NCI-H1092 (cell line): ENCODE measurements around the gene LYZL6.
"Not testable (repeated sequence)": the region's sequence is repeated elsewhere in the genome, so short reads cannot be mapped to it uniquely, and the experiment has no call there.

Experiments used
- DNase-seq: peaks from one replicate; lab custom pipeline; 2025; lab: John Stamatoyannopoulos, UW

The LYZL6 gene

DNA sequence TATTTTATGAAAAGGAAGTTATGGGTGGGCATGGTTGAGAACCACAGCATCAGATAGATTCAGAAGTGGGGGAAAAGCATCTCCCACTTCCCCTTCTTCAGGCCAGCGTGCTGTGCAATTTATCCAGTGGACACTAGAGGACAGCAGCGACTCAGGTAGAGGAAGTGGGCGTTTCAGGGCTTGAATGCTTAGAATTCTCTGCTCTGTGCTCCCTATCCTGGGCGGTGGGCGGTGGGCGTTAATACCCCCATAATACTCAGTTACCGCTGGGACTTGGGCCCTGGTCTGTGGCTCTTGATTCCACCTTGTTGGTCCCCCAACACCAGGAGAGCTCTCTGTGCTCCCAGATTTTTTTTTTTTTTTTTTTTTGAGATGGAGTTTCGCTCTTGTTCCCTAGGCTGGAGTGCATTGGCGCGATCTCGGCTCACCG lies 3.7 kb upstream of the LYZL6 start:
- peak; percentile 19 for DNase-seq

DNA sequence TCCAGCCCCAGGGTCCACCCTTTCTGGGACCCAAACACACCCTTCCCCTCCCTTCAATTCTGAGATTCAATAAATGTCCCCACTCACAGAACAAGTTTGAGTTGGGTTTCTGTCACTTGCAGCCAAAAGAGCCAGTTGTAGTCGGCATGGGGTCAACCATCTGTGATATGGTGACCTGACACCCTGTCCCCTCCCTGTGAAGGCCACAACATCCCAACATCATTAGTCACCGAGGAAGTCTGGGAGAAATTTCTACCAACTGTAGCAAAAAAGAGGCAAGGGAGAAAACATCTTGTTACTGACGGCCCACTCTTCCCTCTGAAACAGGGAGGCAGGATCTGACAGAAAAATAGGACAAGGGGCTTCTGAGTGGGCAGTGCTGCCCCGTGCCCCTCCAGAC lies 638 bp upstream of the LYZL6 start:
- DNase-seq = no peak

DNA sequence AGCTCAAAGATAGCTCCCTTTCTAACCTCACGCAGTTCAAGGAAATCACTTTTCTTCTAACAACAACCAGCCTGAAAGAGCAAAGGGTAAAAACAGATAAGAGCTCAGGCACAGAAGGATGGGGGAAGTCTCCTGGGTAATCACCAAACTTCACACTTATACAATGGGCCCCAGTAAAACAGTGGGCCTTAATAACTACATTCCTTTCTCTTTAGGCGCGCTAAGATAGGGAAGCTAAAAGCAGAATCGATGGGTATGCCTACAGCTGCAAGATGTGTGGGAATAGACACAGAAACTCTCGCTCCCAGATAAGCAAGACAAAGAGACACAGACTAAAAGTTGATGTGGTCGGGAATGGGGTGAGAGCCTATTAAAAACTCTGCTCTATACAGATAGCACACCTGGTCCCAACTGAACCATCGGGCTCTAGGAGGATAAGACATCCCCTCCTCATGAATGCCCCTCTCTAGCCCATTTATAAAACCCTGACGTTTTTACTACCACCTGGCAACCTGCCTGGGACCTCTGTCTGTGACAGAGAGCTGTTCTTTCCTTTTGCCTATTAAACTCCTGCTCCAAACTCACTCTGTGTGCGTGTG lies 826 bp downstream of the LYZL6 start:
- DNase-seq = no peak

DNA sequence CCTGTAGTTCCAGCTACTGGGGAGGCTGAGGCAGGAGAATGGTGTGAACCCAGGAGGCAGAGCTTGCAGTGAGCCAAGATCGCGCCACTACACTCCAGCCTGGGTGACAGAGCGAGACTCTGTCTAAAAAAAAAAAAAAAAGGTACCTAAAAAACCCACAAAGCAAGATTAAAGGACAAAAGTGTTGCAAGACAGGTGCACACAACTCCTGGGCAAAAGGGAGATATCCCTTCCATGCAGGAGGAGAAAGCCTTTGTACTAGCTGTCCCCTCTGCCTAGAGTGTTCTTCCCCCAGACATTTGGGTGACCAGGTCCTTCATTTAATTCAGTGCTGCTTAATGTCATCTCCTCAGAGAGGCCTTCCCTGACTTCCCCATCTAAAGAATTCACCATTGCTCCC lies 5.0 kb downstream of the LYZL6 start:
- not testable (repeated sequence) for DNase-seq

DNA sequence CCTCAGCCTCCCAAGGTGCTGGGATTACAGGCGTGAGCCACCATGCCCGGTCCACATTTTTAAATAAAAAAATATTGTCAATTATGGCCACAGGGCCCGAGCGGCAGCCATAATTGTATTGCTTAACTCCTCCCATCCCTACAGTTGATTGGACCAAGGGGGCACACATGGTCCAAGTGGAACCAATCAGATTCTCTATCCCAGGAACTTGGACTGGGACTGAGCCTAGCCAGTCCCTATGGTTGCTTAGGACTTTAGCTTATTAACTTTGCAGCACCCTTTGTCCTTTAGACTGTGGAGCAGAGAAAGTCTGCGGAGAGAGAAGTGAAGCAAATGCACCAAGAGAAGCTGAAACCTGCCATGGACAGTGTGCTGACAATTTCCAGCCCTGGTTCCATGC lies 7.5 kb downstream of the LYZL6 start:
- no peak for DNase-seq

DNA sequence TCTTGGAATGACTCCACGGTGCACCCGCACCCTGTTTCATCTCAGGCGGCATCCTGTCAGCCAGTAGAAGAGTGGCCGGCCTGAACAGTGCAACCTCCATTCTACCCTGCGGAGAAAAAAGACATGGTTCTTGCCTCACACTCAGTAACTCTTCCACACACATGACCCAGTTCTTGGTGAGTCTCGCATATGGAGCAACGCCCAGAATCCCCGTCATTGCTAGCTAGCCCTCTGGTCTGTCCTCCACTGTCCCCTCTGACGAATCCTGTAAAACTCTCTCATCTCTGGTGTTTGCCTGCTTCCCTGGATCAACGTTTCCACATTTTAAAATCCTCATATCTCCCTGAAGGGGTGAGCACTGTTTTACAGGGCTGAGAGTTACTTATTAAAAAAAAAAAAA lies 8.8 kb downstream of the LYZL6 start:
- DNase-seq = no peak

DNA sequence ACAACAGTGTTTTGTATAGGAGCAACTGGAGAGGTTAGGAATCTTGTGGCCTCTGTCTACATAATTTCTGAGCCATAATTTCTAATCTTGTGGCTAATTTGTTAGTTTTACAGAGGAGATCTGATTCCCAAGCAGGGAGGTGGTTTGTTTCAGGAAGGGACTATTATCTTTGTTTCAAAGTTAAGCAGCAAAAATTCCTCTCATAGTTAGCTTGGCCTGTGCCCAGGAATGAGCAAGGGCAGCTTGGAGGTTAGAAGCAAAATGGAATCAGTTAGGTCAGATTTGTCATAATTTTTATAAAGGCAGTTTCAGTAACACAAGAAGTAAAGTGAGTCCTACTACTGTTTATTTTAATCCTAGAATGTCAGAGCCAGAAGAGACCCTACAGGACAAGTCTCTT lies 10.9 kb downstream of the LYZL6 start:
- DNase-seq = no peak

DNA sequence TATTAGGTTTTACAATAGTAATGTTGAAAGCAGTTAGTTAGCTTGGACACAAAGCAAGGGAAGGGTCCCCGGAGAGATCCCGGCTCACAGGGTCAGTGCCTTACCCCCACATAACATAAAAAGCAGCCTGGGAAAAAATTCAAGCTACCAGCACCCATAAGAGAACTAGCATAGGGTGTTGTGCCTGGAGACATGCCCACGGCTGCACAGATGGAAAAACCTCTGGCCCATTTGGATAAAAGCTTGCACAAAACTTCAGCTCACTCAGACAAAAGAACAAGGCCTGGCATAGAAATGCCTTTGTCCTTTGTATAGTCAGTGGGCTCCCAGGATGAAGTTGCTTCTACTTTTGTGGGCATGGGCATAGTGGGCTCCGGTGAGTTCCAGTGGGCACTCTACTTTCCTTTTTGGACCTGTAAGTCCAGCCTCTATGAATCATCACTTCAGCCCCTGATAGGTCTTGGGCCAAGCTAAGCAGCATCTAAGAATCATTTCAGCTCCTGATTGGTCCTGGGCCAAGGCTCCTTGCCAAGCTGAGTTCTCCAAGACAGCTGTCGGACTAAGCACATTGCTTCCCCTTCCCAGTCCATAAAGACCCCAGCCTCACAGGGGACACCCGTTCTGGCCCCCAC lies 11.6 kb downstream of the LYZL6 start:
- DNase-seq = no peak

DNA sequence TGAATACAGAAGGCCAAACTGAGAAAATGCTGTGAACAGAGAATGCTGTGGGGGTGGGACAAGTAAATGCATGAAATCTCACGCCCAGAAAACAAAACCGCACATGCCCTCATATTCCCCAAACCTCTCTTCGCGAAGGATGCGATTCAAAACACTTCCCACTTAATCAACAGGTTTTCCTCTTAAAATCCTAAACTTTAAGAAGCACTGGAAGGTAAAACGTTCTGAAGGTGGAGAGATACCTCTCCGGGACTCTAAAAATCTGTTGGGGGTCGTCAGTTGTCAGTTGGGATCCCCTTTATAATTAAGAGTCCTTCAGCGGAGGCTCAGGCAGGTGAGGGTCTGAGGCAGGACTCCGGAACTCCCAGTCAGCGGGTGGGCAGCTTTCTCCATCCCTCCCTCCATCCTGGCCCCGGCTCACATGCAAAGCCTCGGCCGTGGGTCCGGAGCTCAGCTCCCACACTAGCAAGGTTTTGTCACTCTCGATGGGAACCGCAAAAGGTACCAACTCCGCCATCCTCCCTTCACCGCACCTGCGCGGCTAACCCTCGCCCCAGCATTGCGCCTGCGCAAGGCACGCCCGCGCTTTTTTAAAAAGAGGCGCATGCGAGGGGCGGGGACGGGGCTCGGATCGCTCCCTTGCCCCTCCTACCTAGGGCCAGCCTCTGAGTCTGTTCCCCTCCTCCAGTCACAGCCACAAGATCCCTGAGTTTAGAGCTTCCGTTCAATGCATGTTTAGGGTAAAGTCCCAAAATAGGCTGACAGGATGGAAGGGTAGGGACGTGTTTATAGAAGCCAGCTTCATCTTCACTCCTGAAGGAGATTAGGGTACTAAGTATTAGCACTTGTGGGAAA lies 13.1 kb downstream of the LYZL6 start, which contains the start of gene RDM1:
Gene RDM1 (minus strand): TSS at position 563 of the 855 bp plus-strand sequence. CDS start 46 bp downstream, at position 517.
- DNase-seq = peak; percentile 82

DNA sequence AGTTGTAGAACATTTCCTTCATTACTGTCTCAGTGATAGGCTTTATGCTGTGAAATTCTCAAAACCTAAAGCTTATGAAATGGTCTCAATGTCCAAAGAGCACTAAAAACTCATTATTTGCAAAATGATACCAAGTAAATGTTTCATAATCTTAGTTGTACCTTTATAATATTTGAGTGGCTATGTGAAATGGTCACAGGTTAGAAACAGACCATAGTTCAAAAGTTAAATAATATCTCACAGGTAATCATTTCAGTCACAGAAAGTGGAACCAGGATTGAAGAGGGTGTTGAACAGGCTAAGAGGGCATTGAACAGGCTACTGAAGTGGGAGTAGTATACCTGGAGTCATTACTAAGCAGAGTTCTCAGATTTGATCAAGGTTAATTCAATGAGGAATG lies 15.8 kb downstream of the LYZL6 start:
- no peak for DNase-seq

DNA sequence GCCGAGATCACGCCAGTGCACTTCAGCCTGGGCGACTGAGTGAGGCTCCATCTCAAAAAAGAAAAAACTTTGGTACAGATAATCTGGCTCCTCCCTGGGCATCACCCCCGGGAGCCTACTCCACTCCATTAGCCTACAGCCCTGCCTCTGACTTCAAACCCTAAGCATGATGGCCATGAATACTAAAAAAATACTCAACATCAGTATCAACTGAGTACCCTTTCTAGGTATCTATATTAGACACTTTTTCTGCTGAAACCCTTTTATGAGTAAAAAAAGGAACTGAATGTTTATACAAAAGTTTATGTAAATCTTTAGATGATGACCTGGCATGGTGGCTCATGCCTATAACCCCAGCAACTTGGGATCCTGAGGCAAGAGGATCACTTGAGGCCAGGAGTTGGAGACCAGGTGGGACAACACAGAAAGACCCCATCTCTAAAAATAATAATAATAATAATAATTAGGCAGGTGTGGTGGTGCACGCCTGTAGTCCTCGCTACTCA lies 19.9 kb downstream of the LYZL6 start:
- no peak for DNase-seq

DNA sequence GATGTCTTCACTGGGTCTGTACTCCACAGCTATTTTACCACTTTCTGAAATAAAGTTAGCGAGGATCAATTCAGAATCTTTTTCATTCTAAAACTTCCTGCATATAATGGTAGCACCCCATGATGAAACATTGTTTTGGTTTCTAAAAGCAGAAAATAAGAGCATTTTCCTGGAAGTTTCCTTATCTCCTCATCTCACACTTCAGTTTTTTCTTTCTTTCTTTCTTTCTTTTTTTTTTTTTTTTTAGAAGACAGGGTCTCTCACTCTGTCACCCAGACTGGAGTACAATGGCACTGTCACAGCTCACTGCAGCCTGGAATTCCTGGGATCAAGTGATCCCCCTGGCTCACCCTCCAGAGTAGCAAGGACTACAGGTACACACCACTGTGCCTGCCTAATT lies 23.3 kb downstream of the LYZL6 start:
- DNase-seq = no peak

DNA sequence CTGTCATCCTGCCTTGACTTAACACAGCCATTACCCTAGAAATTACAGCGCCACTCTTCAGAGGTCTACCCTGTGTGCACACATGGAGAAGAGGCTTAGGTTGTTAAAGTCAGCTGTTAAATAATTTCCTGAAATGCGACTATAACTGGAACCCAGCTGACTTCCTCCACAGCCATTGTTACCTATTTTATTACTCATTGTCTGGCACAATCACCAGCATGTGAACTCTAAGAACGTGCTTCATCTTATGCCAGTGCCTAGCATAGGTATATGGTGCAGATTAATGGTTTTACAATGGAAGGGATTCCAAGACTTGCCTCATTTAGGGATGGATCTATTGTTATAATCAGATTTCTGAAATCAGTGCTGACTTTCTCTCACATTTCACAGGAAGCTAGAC lies 24.8 kb downstream of the LYZL6 start:
- no peak for DNase-seq

DNA sequence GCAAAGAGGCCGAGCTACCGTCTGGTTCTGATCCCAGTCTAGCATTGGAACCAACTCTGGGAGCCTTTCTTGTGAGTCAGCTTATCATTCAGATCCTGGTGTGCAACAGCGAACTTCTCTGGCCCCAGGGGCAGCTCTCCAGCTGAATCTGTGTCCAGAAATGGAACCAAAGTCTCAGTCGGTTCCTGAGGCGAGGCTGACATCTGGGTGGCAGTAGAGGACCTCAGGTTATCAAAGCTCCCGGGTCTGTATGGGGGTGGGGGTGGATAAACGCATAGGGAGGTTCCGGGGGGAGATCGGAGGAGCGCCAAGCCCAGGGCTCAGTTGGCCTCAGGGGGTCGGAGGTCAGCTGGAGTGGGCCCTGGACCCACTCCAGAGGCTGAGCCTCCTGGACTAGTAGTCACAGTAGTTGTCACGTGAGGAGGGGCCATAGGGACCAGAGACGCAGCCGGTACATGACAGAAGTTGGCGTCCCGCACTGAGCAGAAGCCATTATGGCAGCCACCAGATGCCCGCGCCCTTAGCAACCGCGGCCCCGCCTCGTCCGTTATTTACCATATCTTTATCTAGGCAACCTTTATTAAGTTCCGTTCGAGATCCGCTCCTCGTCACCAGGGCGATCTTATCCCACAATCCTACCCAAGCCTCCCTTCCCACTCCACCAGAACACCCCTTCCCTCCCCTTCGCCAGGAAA lies 25.8 kb downstream of the LYZL6 start:
- no peak for DNase-seq

DNA sequence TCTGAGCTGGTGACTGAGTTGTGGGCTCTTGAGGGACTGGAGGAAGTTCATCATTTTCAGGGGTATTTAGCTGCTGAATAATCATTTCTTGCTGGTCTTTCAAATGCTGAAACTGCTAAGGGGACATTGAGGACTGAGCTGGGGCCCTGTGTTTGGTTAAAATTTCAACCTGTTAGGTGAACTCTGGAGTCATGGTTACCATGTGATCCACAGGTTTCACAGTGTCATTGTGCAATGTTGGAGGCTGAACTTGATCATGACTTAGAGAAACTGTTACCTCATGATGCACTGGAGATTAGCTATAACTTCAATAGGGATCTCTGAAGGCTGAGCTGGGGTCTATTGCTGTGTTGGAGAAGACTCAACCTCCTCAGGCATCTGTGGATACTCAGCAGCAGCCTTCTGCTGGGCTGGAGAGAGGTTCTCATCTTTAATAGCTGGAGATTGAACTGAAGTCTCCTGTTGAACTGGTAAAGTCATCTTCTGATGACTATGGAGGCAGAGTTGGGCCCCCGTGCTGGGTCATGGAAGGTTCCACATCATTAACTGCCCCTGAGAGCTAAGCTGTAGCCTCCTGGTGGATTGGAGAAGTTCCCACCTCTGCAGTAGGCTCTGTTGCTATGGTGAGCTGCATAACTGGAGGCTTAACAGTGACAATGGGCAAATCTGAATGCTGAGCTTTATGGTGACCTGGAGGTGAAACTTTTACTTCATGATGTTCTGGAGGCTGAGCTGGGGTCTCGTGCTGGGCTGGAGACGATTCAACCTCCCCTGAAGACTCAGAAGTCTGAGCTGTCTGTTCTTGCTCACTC lies 28.2 kb downstream of the LYZL6 start:
- DNase-seq = no peak

DNA sequence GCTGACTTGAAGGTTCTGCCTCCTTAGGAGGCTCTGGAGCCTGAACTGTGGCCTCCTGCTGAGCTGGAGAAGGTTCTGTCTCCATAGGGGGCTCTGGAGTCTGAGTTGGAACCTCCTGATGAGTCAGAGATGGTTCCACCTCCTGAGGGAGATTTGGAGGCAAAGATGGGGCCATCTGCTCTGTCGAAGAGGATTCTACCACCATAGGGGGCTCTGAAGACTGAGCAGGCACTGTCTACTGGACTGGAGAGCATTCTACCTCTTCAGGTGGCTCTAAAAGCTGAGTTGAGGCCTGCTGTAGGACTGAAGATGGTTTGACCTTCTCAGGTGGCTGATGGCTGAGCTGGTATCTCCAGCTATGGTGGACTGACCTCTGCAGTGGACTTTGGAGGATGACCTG lies 29.2 kb downstream of the LYZL6 start:
- no peak for DNase-seq

DNA sequence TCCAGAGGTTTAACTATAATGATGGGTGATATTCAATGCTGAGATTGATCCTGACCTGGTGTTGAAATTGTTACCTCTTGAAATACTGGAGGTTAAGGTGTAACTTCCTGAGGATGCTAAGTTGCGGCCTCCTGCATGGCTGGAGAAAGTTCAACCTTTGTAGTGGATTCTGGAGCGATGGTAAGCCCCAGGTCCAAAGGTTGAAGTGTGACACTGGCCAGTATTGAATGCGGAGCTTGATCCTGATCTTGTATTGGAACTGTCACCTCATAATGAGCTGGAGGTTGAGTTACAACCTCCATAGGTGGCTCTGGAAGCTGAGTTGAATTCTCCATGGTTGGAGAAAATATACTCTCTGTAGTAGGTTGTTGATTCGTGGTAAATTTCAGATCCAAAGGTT lies 29.9 kb downstream of the LYZL6 start:
- DNase-seq = no peak

DNA sequence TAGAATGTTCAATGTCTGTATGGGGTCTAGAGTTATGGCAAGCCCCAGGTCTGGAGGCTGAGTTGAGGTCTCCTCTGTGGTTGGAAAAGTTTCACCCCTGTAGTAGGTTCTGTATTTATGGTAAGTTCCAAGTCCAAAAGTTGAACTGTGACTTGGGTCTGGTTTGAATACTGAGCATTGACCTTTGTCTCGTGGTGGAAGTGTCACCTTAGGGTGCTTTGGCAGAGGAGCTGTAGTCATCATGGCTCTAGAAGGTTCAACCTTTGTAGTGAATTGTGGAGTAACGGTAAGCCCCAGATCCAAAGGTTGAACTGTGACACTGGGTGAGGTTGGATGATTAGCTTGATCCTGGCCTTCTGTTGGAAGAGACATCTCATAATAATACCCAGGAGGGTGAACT lies 30.6 kb downstream of the LYZL6 start:
- DNase-seq = no peak

DNA sequence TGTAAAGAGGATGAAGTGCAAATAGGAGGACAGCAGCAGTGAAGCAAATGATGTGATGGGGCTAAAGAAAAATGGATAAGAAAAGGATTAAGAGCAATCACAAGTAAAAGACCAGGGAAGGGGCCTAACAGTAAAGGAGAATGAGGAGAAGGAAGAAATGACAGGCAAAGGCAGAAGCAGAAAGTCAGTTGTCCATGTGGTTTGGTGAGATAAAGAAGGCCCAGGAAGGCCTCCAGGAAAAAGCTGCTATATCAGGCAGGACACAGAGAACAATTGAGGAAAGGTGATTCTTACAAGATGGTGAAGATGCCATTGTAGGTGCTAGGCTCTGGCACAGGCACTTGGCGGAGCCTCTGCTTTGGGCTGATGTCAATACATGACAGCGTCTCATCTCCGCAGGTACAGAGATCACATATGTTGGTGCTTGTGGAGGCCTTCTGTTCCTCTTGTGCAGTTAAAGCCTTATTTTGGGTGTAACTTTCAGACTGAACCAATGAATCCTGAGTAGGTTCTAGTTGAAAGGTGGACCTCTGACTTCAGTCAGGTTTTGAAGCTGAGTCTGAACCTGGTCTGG lies 31.1 kb downstream of the LYZL6 start:
- DNase-seq = no peak

DNA sequence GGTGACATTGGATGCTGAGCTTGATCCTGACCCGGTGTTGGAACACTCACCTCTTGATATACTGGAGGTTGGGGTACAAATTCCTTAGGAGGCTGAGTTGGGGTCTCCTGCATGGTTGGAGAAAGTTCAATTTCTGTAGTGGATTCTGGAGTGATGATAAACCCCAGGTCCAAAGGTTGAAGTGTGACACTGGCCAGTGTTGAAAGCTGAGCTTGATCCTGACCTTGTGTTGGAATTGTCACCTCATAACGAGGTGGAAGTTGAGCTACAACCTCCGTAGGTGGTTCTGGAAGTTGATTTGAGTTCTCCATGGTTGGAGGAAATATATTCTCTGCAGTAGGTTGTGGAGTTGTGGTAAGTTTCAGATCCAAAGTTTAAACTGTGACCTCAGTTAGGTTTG lies 34.1 kb downstream of the LYZL6 start:
- DNase-seq = no peak

DNA sequence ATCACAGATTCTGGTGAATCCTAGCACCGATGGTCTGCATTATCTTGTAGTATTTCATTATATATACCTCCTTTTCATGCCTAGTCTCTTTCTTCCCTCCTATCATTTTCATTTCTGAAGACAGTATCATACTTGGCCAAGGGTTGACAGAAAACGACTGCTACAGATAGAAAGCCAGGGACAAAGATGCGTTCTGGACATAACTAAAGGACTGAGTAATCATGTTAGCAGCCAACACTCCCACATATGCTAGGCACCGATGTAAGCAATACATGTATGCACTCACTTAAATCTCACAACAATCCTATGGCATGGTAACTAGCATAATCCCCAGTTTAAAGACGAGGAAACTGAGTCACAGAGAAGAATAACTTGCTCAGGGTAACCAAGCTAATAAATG lies 35.8 kb downstream of the LYZL6 start:
- no peak for DNase-seq
